ENCODE results near the gene MXD4. TPM values are rescaled to one million over a fixed set of nuclear protein-coding genes. Genes with fewer than 3 reads are reported as not detected.
A peak's percentile ranks its signal among the peaks of the same experiment; 100 is the strongest.

MXD4 gene
- total and polyA plus RNA-seq, 8 donors = 14.8 to 51.4 (median 27.4) TPM

DNA sequence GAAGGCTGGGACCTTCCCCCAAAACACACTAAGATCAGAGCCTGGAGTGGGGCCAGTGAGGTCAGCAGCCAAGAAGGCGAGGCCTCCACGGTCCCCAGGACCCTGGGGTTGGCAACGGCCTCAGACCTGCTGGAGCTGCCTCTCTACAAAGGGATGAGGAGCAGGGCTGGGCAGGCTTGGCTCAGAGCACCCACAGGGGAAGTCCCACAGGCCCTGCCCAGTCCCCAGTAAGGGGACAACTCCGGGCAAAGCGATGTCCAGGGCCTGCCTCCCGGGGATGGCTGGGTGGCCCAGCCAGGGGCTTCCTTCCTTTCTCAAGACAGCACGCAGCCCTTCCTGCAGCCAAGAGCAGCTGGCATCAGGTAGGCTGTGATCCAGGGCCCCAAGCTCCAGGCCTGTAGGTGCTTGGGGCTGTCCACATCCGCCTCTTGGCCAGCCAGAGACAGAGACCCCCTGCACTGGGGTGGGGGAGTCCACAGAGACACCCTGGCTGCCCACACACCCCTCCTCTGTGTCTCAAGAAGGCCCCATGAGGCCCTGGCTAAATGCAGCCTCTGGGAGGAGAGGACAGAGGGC is 5.7 kb downstream of the MXD4 start:
- H3K27me3 ChIP-seq = no peaks in the 10 kb centered on the region
- FAIRE-seq (no peak), ATAC-seq (peak in 3 of 4 donors; percentile 12 to 36 (median 13)), DNase-seq (peak; percentile 7 to 79 (median 32))
- H3K4me3 ChIP-seq = no peak overlapping the region
- H3K4me1 ChIP-seq = peaks cover 0 to 13% (median 12%) of the 10 kb centered on the region in 3 donors
- WGBS, 2 donors = 59 to 63% methylated on average over 8 of the region's 8 CpGs
- intact Hi-C loops (cut with DNase I) = no loop called here
- peaks cover 0 to 6% (median 0%) of the 10 kb centered on the region in 3 donors for H3K36me3 ChIP-seq
- TF ChIP-seq, protein P1, sequence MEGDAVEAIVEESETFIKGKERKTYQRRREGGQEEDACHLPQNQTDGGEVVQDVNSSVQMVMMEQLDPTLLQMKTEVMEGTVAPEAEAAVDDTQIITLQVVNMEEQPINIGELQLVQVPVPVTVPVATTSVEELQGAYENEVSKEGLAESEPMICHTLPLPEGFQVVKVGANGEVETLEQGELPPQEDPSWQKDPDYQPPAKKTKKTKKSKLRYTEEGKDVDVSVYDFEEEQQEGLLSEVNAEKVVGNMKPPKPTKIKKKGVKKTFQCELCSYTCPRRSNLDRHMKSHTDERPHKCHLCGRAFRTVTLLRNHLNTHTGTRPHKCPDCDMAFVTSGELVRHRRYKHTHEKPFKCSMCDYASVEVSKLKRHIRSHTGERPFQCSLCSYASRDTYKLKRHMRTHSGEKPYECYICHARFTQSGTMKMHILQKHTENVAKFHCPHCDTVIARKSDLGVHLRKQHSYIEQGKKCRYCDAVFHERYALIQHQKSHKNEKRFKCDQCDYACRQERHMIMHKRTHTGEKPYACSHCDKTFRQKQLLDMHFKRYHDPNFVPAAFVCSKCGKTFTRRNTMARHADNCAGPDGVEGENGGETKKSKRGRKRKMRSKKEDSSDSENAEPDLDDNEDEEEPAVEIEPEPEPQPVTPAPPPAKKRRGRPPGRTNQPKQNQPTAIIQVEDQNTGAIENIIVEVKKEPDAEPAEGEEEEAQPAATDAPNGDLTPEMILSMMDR (IDR thresholded peaks at IDR 0.05) = no peak
- H3K27ac ChIP-seq = peak overlapping the region; percentile 39 to 63 (median 50)
- no peaks in the 10 kb centered on the region for H3K9me3 ChIP-seq

DNA sequence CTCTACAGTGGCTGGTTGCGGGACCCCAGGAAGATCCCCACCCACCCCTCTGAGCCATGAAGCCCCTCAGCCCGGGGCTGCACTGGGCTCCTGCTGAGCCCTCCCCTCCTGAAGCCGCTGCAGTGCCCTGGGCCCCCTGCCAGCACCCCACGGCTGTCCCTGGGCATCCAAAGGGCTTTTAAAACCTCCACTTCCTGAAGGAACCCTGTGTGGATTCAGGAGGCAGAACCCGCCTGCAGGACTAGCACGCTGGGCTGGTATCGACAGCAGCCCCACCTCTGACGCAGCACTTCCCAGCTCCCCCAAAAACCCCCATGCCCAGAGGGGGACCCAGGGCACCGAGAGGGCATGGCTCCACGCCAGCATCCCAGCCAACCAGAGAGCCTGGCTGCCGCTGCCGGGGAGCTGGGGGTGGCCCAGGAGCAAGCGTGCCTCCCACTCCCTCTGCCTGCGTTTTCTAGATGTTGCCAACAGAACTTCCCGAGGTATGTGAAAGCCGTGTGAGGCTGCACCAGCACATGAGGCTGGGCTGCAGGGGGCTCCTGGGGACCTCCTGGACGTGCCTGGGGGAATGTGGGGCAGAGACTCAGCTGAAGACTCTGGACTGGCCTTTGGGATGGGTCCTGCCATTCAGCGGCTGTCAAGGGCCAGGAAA is 6.3 kb downstream of the MXD4 start:
- peak overlapping the region; percentile 39 to 63 (median 50) for H3K27ac ChIP-seq
- intact Hi-C loops (cut with DNase I) = no loop called here
- H3K4me1 ChIP-seq = peaks cover 0 to 13% (median 12%) of the 10 kb centered on the region in 3 donors
- H3K27me3 ChIP-seq = no peaks in the 10 kb centered on the region
- no peak overlapping the region for H3K4me3 ChIP-seq
- peak; percentile 8 to 38 (median 21) for ATAC-seq
- 62 to 64% methylated on average over 17 to 18 of the region's 18 CpGs for WGBS, 2 donors
- TF ChIP-seq, protein P1 (IDR thresholded peaks at IDR 0.05) = no peak
- H3K9me3 ChIP-seq = no peaks in the 10 kb centered on the region
- peaks cover 0 to 12% (median 0%) of the 10 kb centered on the region in 3 donors for H3K36me3 ChIP-seq
- FAIRE-seq = no peak
- peak; percentile 19 to 80 (median 46) for DNase-seq

DNA sequence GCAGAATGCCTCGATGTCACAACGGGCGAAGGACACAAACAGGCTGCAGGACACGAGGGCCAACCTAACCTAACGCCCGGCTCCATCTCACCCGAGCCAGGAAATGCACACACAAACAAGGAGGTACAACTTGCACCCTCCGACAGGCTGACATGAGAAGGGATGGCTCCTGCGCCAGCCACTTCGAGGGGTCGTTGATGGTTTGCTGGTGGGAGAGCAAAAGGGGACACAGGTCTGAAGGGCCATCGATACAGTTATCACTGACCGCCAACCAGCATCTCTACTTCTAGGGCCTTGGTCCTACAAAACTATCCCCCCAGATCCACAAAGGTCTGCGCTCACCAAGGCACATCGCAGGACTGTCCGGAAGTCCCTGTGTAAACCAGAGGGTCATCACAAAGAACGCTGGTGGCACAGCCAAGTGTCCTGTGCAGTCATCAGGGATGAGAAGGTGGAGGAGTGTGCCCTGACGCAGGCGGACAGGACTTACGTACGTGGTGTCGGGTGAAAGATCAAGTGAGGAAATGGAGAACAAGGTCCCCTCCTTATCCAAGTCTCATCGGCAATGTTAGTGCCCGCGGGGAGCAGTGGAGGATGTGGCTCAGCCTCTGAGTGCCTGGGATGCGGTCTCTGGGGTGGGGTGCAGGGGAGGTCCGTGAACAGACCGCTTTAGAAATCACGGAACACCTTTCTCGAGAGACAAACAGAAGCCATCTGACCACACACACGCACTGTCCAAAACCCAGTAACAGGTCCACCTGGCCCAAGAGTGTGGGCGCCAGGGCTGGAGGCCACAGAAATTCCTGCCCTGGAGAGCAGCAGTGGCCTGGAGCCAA is 7.0 kb downstream of the MXD4 start:
- H3K9me3 ChIP-seq = no peaks in the 10 kb centered on the region
- H3K36me3 ChIP-seq = peaks cover 0 to 19% (median 0%) of the 10 kb centered on the region in 3 donors
- ATAC-seq = no peak
- H3K4me1 ChIP-seq = peaks cover 0 to 6% (median 5%) of the 10 kb centered on the region in 3 donors
- intact Hi-C loops (cut with DNase I) = no loop called here
- DNase-seq = peak in 4 of 6 donors; percentile 3 to 35 (median 10)
- H3K4me3 ChIP-seq = no peak overlapping the region
- peak overlapping the region in 3 of 4 donors; percentile 39 to 62 (median 42) for H3K27ac ChIP-seq
- TF ChIP-seq, protein P1 (IDR thresholded peaks at IDR 0.05) = no peak
- no peak for FAIRE-seq
- WGBS, 2 donors = 78 to 81% methylated on average over 32 of the region's 32 CpGs
- H3K27me3 ChIP-seq = no peaks in the 10 kb centered on the region

DNA sequence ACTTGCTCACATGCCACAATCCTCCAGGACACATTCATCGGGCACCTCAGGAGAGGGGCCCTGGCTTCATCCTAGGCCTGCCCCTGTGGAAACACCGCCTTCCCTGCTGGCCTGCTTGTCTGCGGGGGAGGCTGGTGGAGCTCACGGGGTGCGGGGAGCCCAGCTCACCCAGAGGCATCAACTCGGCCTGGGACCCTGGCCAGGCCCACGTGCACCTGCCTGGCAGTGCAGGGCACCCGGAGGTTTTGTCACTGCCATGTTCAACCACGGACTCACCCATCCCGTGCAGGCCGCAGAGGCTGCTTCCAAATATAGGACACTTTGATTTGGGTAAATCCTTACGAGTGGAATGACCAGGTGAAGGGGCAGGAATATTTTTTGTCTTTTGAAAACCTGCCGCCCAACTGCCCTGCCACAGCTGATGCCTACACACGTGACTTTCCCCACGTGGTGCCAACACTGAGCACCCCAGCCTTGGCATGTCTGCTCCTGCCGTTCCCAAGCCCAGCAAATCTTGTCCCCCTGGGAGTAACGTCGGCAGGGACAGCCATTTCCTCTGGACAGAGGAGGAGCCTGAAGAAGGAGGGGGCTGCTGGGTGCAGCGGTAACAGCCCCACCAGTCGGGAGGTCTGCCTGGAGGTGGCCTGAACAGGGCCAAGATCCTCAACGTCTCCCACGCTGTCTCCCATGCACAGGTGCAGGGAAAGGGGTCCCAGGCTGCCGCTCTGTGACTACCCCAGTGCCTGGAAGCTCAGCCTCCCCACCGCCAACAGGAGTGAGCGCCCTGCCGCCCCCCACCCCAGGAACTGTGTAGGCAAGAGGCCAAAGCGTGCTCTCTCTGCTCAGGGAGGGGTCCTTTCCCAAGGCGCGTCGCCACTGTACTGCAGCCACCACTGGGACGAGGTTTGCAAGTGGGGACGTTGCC is 8.5 kb downstream of the MXD4 start:
- FAIRE-seq = no peak
- intact Hi-C loops (cut with DNase I) = no loop called here
- Histone ChIP-seq H3K4me3 (no peak overlapping the region), H3K27me3 (no peaks in the 10 kb centered on the region), H3K9me3 (no peaks in the 10 kb centered on the region), H3K36me3 (peaks cover 0 to 23% (median 0%) of the 10 kb centered on the region in 3 donors), H3K4me1 (peaks cover 0 to 4% (median 0%) of the 10 kb centered on the region in 3 donors), H3K27ac (no peak overlapping the region)
- WGBS, 2 donors = 85 to 86% methylated on average over 32 of the region's 32 CpGs
- no peak for ATAC-seq
- peak in 5 of 6 donors; percentile 2 to 62 (median 12) for DNase-seq
- TF ChIP-seq, protein P1 (IDR thresholded peaks at IDR 0.05) = no peak
